ENCODE measurements around the gene FER.

- no peak for TF ChIP-seq CTCF (IDR thresholded peaks at IDR 0.05 in 8 of 11, conservative IDR thresholded peaks at IDR 0.05 in 3 of 11)
- TF ChIP-seq POLR2AphosphoS5 (IDR thresholded peaks at IDR 0.05), result no peak
- TF ChIP-seq POLR2A (IDR thresholded peaks at IDR 0.05), result no peak
Measured at GRCh38 chr5:108900668-108901067, 153.0 kb downstream of the FER start.
